C4-2B (cell line): Measurements from ENCODE around the gene HEXIM2.

ENCODE experiments used
- H3K27ac ChIP-seq: fragments of 450-650 bp; 2 replicates; pipeline ENCODE4 v1.5.1; 2017
- ZFX ChIP-seq: fragments of 450-650 bp; IDR thresholded peaks from 2 replicates; pipeline ENCODE4 v1.6.1; 2017
- TF ChIP-seq, protein P1 (sequence below): fragments of 450-650 bp; conservative IDR thresholded peaks from 2 replicates; pipeline ENCODE4 v1.5.1; 2017; ENCODE audit warnings: mild to moderate bottlenecking

HEXIM2 gene

GRCh38 chr17:45129426-45129939 lies 32.2 kb upstream of the HEXIM2 start:
- no peak for TF ChIP-seq ZFX
- TF ChIP-seq, protein P1, sequence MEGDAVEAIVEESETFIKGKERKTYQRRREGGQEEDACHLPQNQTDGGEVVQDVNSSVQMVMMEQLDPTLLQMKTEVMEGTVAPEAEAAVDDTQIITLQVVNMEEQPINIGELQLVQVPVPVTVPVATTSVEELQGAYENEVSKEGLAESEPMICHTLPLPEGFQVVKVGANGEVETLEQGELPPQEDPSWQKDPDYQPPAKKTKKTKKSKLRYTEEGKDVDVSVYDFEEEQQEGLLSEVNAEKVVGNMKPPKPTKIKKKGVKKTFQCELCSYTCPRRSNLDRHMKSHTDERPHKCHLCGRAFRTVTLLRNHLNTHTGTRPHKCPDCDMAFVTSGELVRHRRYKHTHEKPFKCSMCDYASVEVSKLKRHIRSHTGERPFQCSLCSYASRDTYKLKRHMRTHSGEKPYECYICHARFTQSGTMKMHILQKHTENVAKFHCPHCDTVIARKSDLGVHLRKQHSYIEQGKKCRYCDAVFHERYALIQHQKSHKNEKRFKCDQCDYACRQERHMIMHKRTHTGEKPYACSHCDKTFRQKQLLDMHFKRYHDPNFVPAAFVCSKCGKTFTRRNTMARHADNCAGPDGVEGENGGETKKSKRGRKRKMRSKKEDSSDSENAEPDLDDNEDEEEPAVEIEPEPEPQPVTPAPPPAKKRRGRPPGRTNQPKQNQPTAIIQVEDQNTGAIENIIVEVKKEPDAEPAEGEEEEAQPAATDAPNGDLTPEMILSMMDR = no peak

GRCh38 chr17:45129940-45130680 lies 31.6 kb upstream of the HEXIM2 start:
- H3K27ac ChIP-seq = no peak overlapping the region
- TF ChIP-seq ZFX = no peak
- TF ChIP-seq, protein P1 = no peak

More at GRCh38 chr17:45129426-45129939, 32.2 kb upstream of the HEXIM2 start:
- H3K27ac ChIP-seq = no peak overlapping the region

DNA sequence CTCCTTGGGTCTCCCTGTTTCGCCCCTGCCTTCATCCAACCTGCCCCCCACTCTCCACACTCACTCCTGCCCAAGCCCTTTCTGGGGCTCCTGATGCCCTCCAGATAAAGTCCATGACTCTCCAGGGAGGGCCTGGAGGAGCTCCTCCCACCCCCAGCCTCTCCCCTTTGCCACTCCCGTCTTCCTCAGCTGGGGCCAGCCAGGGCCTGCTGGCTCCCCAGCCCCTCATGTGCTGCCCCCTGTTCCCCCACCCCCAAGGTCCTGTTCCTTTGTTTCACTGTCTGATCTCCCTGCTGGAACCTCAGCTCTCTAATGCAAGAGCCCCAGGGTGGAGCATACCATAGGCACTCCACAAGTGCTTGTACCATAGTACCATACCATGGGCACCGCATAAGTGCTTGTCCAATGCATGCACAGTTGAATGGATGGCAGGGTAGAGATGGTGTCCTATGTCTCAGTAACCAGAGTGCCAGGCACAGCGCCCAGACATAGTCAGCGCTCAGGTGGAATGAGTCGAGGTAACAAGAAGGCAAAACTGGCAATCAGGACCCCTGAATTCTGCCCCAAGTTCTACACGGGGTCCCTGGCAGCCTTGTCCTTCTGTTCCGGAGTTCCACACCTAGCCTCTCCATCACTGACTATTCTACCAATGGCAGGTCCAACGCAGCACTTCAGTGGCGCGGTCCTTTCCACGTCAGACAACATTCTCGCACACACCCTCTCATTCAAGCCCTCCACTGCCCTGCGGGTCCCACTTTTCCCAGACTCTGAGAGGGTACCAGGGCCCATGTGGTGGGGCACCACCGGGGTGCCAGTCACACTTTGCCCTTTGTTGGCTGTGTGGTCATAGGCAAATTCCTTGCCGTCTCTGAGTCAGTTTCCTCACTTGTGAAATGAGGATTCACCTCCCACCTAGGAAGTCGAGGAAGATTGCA lies 30.7 kb upstream of the HEXIM2 start:
- no peak overlapping the region; the same call in 1 of the 2 replicates for H3K27ac ChIP-seq
- no peak for TF ChIP-seq ZFX
- TF ChIP-seq, protein P1 = no peak

GRCh38 chr17:45131616-45132319 lies 29.9 kb upstream of the HEXIM2 start:
- H3K27ac ChIP-seq = peak overlapping the region; percentile 70
- no peak for TF ChIP-seq ZFX
- TF ChIP-seq, protein P1 = peak; percentile 92

GRCh38 chr17:45132320-45132571 lies 29.4 kb upstream of the HEXIM2 start, which contains the start of gene PLCD3:
TSS of gene PLCD3 (minus strand) at chr17:45132515. CDS start at chr17:45132410, 105 bp downstream.
- no peak for TF ChIP-seq ZFX
- TF ChIP-seq, protein P1 = no peak
- peak within 1 kb of the TSS; percentile 70 for H3K27ac ChIP-seq

- H3K27ac ChIP-seq = peak overlapping the region; percentile 70
- TF ChIP-seq, protein P1 = peak; percentile 87
- 0 out of 2 replicates have a peak, but pooled peaks have one; percentile 1 for TF ChIP-seq ZFX
Measured at GRCh38 chr17:45132572-45133463, 28.9 kb upstream of the HEXIM2 start.
